HG02588 (cell line): ENCODE measurements around the gene AKAP6.

Experiments
- ATAC-seq: cut with Tn5 transposase; IDR thresholded peaks from one replicate; pipeline ENCODE4 v1.9.1; 2021; ENCODE audit warnings: mild to moderate bottlenecking, moderate library complexity; ENCODE audit not compliant: unreplicated experiment

AKAP6 gene

DNA sequence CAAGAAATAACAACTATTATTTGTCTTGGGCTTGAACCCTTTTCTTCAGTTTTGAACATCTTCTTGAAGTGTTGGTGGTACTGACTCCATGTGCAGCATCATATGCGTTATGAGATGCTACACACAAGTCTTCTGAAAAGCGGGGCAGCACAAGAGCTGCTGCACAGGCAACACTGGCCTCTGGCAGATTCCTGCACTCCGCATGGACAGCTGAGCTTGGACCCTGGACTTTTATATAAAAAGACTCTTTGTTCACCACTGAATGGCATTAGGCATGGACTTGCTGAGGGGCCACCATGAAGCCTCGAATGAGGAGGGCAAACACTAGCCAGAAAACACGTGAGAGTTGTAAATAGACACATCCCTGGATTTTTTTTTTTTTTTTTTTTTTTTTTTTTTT lies 398.7 kb downstream of the AKAP6 start:
- ATAC-seq: no peak

DNA sequence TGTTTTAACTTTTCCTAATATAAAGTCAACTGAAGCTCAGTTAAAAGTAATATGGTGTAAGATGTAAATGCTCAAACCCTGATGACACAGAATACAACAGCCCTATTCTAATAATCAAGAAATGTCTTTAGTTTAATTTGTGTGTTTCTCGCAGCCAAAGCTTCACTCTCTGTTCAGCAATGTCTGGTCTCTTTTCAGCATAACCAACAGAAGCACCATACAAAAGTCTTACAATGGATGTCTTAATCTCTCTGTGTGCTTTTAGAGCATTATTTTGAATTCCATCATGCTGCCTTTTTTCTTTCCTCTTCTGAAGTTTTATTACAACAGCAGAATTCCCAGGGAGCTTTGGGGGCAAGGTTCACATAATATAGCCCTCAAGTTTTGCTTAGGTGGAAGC lies 399.4 kb downstream of the AKAP6 start:
- no peak for ATAC-seq

DNA sequence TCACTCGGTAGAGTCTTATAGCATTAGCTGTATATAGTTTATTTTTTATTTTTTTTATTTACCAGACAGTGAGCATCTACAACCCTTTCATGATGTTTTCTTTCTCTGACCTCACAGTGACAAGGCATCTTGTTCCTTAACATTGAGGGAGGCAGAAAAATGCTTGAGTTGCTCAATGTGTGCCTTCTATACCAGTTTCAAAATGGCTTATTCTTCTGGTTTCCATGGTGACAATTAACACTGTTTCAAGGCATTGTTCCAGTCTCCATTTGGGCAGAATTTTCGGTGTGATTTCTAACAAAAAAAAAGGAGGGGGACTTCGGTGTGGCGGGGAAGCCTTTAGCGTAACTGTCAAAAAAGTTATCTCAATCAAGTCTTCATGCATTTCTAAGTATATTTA lies 399.9 kb downstream of the AKAP6 start:
- ATAC-seq: no peak

DNA sequence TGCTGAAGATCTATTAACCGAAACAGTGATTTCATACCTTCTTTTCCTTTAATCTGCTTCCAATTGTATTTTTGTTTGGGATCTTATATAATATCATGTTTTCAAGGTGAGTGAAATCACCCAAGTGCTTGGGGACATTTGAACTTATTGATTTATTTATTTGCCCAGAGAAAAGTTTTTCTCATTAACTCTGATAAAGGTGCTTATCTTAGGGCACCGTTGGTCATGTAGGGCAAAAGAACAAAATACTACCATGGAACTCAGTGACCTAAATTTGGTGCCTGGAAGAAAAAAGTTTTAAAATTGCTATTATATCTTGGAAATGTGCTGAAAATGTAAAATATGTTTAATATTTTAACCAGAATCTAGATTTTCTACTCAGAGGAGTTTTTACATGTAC lies 402.2 kb downstream of the AKAP6 start:
- ATAC-seq: no peak

DNA sequence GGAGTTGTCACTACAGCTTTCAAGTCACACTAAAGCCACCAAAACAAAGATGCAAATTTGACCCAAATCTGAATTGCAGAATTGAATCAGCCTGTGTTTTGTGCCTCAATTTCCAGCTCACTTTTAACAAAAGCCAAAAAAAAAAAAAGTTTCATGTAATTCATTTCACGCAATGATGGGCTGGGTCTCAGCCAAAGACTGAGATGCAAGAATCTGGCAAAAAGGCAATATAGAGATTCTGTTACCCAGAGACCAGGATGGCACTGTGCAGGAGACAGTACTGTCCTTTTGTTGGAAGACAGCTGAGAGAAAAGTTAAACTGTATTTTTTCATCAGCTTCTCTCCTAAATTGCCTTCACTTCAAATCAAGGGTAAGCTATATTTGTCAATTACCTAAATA lies 403.9 kb downstream of the AKAP6 start:
- no peak for ATAC-seq

DNA sequence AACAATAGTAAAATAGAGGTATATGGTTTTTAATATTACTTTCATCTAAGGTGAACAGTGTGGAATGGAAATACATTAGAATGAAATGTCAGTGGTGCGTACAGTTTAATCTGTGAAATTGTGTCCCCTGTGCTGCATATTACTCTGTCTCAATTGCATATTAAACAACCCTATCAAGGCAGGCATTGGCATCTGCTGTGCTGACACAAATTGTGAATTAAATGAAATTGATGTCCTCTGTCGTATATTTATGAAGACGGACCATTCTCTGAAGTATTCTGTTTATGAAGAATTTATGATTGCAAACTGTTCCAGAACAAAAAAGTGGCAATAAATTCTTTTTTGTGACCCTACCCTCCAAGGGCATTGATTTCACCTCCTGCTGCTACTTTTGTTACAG lies 405.2 kb downstream of the AKAP6 start:
- no peak for ATAC-seq

DNA sequence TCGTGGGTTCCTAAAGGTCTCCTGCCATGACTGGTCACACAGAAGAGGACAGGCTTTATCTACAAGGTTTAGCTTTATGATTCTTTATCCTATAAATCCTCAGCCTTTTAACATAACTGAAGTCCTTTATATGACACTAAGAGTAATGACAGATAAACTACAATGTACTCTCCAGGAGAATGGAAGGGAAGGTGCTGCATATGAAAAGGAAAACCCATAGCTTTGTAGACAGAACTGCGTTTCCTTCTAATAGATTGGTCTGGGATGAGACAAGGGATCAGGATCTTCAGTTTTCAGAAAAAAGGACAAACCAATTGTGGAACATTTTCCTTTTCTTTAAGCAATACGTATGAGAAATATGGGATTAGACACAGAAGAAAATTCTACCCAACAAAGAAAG lies 408.5 kb downstream of the AKAP6 start:
- ATAC-seq: no peak

DNA sequence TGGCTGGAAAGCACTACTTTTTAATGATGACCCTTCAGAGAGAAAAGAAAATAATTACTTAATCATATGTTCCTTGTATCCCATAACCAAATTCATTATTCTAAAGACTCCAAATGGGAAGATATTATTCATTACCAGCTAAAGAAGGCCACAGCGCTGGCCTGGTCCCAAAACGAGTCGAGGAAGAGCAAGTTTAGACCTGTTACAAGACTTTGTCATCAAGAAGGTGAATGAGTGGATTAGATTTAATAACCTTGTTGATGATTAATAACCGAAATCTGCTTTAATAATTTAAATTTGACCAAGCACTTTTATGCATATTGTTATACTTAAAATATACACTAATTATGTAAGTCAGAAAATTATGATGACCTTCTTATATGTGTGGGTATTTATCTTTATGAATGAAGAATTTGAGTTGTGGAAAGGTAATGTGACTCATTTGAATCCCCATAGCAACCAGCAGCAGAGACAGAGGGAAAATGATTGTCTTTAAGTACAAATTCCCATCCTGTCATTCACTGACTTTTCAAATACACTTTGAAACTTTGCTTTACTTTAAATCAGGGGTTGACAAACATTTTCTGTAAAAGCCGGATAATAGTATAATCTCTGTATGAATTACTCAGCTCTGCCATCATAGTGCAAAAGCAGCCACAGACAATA lies 409.2 kb downstream of the AKAP6 start:
- ATAC-seq: no peak

DNA sequence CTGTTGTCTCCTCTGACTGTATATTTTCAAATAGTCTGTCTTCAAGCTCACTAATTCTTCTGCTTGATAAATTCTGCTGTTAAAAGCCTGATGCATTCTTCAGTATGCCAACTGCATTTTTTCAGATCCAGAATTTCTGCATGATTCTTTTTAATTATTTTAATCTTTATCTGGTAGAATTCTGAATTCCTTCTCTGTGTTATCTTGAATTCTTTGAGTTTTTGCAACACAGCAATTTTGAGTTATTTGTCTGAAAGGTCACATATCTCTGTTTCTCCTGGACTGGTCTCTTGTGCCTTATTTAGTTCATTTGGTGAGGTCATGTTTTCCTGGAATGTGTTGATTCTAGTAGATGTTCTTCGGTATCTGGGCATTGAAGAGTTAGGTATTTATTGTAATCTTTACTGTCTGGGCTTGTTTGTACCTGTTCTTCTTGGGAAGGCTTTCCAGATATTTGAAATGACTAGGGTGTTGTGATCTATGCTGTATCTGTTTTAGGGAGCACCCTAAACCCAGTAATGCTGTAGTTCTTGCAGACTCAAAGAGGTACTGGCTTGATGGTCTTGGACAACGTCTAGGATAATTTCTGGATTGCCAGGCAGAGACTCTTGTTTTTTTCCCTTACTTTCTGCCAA lies 415.8 kb downstream of the AKAP6 start:
- ATAC-seq: no peak

DNA sequence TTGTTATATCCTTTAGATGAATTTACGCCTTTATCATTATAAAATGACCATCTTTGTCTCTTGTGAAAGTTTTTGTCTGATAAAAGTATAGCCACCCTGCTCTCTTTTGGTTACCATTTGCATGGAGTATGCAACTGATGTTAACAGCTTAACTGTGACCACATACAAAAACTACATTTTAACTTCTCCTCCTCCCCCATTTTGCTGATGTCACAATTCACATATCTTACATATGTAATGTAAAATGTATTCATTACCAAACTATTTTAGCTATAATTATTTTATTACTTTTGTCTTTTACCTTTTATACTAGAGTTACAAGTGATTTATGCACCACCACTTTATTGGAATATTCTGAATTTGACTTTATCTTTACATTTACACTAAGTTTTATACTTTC lies 425.1 kb downstream of the AKAP6 start:
- ATAC-seq: no peak

DNA sequence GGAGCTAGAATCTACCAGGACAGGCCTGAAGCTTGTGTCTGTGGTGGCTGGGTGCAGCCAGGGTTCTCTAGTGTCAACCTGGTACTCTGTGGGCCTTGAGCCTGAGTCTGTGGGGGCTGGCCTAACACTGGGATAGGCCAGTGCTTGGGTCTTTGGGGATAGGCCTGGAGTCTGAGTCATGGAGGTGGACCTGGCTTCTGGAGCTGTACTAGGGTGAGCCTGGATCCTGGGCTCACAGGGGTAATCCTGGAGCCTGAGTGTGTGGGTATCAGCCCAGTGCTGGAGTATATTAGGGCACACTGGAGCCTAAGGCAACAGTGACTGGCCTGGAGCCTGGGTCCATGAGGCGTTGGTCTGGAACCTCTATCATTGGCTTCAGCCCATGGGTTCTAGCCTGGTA lies 427.1 kb downstream of the AKAP6 start:
- ATAC-seq: no peak

DNA sequence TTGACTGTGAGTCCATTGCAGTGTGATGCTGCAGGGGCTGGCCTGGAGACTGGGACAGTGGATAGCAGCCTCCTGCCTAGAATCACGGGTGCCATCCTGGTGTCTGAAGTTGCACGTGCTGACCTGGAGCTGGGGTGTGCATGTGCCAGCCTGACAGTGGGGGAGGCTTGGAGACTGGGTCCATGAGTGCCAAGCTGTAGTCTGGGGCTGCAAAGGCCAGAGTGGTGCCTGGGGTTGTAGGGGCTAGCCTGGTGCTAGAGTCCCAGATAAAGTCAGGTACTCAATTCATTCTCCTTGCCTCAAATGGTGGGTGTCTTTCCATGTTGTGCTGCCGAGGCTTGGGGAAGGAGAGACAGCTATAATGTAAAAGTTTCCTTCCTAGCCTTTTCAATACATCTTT lies 427.7 kb downstream of the AKAP6 start:
- no peak for ATAC-seq

DNA sequence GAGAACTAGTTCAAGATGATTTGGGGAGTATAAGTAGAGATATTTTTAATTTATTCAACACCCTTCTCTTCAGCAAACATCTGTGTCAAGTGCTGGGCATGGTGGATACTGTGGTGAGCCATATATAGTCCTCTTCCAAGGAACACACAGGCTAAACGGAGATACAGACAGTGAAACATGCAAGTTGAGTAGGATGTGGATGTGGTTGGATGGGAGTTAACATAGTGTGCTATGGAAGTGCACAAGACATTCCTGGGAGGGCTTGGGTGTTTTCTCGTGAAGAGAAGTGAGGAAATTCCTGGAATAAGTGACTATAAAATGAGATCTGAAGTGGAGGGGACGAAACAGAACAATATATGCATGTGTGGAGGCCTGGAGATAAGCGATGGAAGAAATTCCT lies 428.5 kb downstream of the AKAP6 start:
- no peak for ATAC-seq

DNA sequence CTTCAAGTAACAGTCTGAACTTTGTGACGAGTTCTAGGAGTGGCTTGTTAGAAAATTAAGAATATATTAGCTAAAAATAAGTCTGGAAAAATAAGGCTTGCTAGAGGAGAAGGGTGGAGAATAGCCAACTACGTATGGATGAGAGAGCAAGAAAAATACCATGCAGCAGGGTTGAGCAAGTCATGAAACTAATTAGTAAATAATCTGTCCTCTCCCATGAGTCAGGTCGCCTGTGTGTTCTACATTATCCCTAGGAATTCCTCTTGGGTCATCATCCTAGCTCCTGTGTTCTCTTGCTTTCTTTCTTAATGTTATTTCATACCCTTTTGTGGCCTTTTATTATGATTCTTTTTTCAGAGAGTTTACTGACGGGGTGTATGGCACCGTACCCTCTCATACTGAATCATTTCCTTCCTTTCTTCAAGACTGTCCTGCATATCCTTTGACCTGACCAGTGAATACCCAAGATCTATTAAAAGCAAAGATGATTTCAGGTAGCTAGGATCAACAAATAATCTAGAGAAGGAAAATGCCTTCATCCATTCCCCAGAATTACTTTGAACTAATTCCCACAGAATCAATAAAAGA lies 432.4 kb downstream of the AKAP6 start:
- no peak for ATAC-seq

DNA sequence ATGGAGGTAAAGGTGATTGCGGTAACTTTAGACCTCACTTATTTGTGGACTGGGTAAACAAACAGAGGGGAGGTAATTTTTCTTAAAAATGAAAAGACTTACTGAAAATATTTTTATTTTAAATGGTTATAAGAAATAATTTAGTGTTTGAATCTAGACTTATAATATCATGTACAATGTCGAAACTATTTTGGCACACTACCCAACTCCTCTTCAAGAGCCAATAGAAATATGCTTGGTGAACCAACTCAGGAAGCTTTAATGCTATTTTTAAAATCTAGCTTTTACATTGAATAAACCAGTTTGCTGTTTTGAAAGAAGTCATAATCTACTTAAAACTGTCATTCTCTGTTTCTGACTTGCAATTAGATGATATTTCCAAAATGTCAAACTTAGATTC lies 433.8 kb downstream of the AKAP6 start:
- ATAC-seq: no peak

DNA sequence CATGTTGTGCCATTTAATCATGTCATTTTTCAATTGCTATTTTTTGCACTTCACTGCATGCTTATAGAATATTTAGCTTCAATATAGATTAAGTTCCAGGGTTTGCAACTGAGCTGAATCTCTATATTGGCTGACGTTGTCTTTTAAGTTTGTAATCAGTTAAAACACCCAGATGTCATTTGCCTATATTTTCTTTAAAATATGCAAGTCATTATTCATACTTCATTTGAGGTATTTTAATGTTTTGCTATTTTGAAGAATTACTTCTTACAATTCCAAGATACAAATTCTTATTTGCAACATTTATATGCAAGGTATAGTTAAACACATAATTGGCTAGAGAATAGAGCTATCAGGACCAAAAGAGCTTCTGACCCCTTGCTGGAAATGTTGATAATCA lies 434.6 kb downstream of the AKAP6 start:
- no peak for ATAC-seq

DNA sequence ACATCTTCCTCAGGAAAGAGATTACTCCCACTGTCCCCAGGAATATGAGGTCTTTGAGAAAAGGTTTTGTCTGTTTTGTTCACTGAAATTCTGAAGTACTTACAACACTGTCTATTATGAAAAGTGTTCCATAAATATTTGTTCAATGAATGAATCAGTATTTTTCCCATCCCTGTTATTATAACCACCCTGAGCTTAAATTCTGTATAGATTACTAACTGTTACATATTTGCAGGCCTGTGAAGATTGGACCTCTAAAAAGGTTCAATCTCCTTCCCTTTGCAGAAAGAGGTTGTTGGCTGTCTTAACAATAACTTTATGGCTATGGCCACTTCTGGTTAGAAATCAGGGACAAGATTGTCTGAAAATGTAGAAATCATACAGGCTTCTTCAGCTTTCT lies 435.0 kb downstream of the AKAP6 start:
- ATAC-seq: no peak

DNA sequence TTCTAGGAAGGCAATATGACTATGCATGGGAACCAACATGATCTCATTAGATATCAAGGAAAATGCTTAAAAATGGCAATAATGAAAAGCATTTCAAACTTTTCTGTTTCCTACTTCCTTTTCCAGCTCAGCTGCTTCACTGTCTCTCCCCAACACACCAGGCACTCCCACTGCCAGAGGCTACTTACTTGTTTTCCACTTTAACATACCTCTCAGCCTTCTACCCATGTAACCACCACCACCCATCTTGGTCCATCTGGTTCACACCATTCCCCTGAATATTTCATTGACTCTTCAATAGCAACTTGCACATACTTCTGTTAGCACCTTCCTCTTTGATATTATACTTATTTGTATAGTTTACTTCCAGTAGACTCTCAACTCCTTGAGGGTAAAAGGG lies 441.3 kb downstream of the AKAP6 start:
- no peak for ATAC-seq

DNA sequence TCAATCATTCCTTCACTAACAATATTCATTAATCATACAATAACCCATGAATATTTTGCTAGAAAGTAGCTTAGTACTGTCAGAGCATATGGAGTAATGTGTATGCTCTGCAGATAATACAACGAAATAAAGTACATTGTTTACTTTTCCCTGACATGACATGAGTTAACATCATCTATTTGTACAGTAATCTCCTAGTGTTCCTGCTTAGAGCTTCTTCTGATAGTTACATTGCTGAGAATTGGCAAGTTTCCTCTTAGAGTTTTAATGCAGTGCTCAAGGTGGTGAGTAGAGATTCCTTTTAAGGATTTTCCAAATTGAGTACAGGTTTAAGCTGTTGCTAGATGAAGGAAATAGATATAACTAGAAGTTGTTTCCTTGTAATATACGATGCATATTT lies 445.1 kb downstream of the AKAP6 start:
- no peak for ATAC-seq

DNA sequence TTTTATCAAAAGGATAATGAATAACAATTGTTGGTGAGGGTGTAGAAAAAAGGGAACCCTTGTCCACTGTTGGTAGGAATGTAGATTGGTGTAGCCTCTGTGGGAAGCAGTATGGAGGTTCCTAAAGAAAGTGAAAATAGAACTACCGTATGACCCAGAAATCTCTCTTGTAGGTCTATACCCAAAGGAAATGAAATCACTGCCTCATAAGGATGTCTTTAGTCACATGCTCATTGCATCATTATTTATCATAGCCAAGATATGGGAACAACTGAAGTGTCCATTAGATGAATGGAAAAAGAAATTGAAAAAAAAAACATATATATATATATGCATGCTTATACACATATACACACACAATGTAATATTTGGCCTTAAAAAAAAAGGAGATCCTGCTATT lies 450.7 kb downstream of the AKAP6 start:
- ATAC-seq: no peak

DNA sequence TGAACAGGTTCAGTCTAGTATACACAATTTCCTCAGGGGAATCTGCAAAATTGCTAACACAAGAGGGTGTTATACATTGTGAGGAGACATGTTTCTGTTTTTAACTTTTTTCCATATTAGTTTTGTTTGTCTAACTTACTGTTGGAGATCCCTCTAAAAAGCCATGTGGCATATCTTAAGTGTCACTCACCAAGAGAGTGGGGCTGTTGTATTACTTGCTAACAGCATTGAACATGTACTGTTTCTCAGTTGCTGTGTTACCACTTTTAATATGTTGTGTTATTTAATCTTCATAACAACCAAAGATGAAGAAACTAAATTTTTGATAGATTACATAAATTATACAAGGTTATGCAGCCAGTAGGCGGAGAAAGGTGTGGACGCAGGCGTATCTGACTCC lies 455.3 kb downstream of the AKAP6 start:
- no peak for ATAC-seq

DNA sequence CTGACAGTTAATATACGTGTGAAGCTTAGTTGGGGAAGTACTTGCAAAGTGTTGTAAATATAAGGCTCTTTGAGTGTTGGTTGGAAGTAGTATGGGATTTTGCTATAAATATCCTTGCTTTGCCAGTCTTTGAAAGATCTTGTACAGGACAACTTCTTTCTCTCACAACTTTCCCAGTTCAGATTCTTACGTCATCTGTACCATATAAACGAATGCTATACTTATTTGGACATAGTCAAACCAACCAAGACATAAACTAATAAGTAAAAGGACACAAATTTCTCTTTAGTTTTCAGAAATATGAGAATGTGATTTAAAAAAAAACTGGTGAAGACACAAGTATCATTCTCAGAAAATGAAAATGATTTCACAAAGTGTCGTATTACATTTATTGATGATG lies 456.5 kb downstream of the AKAP6 start:
- no peak for ATAC-seq

DNA sequence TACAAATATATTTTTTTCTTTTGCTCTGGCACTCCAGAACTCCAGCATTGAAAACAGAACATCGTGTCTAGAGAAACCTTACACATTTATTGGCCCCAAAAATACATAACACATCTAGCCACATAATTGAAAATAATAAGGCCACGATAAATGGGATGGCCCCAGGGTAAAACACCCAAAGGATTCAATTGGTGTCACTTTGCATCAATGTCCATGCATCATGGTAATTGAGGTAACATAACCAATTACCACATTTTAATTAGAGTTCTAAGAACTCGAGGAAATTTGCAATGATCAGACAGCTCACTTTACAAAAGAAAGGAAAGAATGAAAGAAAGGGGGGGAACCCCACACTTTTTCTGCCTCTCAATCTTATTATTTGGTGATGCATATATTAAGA lies 457.8 kb downstream of the AKAP6 start:
- ATAC-seq: no peak
